Measurements from ENCODE around the gene RGL4.

RGL4 gene

DNA sequence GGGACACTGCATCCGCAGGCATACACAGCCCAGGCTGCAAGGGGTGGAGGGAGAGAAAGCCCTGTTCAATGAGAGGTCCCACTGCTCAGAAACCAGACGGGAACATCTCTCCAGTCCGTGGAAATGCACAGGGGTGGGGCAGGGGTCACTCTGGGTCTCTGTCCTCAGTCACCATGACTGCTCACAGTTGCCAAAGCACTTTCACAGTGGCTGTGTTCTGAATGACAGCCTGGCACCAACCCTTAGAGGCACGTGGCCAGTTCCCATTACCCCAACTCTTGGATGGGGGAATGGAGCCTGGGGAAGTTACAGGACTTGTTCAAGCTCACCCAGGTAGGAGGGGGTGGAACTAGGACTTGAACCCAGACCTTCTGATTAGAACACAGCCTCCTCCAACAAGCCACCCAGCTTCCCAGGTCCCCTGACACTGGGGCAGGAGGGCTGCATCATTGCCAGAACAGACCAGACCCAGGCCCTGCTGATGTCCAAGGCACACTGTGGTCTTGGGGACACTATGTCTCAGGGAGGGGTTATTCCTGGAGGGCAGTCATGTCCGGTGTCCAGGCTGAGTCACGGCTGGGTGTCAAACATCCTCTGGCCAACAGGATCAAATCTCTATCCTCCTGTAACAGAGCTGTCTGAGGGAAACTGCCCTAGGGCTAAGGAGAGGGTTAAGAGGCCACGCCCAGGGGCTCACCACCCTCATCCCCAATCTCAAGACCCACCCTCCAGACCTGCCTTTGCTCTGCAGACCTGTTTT is 51.9 kb downstream of the RGL4 start:
- no peak for DNase-seq (ENCODE audit: low read depth in 2 of 2)

- DNase-seq (ENCODE audit: low read depth in 2 of 2) = no peak
Observed at GRCh38 chr22:23743303-23743705, 52.5 kb downstream of the RGL4 start.

DNA sequence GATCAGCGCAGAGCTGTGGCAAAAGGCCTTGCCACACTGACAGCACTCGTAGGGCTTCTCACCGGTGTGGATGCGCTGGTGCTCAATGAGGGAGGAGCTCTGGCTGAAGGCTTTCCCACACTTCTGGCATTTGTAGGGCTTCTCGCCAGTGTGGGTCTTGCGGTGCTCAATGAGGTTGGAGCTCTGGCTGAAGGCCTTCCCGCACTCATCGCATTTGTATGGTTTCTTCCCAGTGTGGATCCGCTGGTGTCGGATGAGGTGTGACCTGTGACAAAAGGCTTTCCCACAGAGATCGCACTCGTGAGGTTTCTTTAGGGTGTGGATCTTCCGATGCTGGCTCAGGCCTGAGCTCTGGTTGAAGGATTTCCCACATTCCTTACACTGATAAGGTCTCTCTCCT is 53.2 kb downstream of the RGL4 start:
- no peak for DNase-seq (ENCODE audit: low read depth in 2 of 2)

- DNase-seq (ENCODE audit: low read depth in 2 of 2) = no peak
Observed at GRCh38 chr22:23744485-23744884, 53.7 kb downstream of the RGL4 start.

- no peak for DNase-seq (ENCODE audit: low read depth in 2 of 2)
Observed at GRCh38 chr22:23745791-23746190, 55.0 kb downstream of the RGL4 start.

Data from stimulated activated CD8-positive, alpha-beta memory T cell treated with anti-CD3 and anti-CD28 coated beads, Interleukin-15, amount 100 ng/mL, for 4 hours (primary cell).